Fibroblast of skin of back (primary cell): Measurements from ENCODE around the gene RPL12.

Source experiments
- DNase-seq: peaks from one replicate; pipeline ENCODE4 v3.0.0-alpha.2; 2013

The RPL12 gene

DNA sequence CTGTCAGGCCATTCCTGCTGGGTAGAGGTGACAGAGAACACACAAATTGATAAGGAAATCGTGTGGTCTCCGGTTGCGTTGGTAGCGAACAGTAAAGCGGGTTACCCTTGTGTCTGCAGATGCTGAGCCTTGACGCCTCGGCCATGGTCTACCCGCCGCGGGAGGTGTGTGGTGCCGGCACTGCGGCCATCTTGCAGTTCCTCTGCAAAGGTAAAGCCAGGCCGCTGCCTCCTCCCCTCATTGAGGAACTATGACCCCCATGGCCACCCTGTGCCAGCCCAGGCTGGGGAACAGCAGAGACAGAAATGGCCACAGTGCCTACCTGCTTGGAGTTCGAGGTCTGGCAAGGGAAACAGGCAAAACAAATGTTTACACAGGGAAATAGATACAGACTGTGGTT lies 16.4 kb upstream of the RPL12 start:
- no peak for DNase-seq

GRCh38 chr9:127466407-127466917 lies 15.3 kb upstream of the RPL12 start:
- DNase-seq, result peak; percentile 26

GRCh38 chr9:127463911-127464310 lies 12.7 kb upstream of the RPL12 start:
- no peak for DNase-seq

DNA sequence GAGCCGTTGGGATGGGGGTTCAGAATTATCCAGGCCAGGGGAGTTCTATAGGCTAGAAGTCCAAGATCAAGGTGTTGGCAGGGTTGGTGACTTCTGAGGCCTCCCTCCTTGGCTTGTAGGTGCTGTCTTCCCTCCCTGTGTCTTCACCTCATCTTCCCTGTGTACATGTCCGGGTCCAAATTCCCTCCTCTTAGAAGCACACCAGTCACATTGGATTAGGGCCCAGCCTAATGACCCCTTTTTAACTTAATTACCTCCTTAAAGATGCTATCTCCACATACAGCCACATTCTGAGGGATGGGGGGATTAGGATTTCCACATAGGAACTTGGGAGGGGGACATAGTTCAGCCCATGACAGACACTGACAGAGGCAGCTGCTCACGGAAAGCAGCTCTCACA lies 12.2 kb upstream of the RPL12 start:
- no peak for DNase-seq

GRCh38 chr9:127458921-127459320 lies 7.7 kb upstream of the RPL12 start:
- no peak for DNase-seq

DNA sequence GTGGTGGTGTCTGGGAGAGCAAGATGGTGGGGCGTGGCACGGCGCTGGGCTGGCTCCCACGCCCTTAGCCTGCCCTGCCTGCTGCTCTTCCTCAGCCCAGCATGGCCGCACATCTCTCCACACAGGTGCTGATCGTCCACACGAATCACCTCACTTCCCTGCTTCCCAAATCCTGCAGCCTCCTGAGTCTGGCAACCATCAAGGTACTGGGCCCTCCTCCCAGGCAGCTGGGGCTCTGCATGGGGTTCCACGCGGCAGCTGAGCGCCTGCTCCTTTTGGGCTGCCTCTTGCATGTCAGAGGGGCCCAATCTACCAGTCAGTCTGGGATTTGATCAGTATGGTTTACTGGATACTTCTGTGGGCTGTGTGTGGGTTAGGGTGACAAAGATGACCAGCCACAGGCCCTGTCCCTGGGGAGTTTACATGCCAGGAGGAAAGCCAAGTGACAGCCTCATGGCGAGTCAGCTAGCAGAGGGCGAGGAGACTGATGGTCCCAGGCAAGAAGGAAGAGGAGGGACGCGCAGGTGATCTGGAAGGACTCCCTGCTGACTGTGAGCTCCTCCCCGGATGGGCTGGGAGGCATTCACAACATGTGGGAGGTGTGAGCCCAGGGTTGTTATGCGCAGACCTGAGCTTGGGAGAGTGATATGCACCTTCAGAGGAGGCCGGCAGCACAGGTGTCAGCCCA lies 6.1 kb upstream of the RPL12 start:
- DNase-seq, result no peak

DNA sequence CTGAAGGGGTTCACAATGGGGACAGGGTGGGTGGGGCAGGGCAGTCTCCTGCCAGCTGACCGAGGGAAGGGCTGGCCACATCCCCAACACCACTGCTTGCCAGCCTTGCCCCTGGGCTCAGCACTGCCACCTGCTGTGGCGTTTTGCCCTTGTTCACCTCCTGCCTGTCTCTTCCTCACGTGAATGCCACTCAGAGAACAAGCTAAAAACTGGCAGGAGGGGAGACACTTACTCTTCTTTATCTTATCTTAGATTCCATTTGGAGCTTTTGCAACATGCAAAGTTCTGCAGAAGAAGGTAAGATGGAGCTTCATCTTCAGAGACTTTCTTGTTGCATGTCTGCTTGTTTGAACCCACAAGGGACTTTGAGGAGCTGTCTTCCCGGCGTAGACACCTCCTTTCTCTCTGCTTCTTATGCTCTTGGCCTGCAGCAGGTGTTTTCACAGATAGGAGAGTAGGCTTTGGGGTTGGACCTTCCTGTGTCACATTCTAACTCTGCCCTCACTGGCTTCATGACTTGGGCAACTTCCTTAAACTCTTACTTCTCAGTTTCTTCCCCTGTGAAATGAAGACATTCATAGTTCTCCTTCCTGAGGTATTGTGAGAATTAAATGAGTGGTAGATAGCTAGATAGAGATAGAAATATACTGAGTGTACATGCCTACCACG lies 4.3 kb upstream of the RPL12 start:
- DNase-seq, result no peak

DNA sequence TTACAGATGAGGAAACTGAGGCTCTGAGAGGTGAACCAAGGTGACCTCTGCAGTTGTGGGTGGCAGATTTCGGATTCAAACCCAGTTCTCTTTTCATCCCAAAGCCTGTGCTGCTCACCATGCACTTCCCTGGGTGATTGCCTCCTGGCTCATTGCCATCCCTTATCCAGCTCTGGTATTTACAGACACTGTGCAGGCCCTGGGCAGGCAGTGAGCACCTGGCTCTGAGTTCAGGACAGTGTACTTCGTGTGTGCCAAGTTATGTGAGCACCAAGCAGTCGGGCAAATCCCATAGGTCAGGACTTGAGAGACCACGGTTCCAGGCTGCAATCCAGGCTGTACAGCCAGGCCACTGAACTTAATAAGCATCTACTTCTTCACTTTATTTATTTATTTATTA lies 1.5 kb upstream of the RPL12 start:
- no peak for DNase-seq

GRCh38 chr9:127451858-127452656 lies 851 bp upstream of the RPL12 start:
- DNase-seq, result peak; percentile 53

- DNase-seq, result no peak
These were observed 327 bp upstream of the RPL12 start for GRCh38 chr9:127451608-127451857.

DNA sequence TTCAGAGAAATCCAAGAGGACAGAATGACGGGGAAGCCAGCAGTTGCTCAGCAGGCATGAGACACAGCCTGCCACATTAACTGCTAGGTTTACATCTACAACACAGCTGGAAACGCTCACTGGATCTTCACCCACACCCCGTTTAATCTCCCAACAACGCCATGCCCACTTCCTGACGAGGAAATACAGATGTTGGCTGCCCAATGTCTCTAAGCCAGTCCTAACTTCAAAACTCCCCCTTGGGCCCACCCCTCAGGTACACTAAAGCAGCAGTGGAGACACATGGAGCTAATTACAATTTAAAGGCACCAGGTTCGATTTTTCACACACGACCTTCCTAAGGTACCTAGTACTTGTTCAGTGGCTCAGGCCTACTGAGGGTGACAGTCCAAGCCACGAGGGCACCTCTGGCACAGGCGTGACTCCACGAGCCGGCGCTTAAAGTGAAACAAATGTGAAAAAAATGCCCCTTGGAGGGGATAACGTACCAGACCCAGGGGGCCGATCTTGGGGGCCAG lies 904 bp downstream of the RPL12 start:
- DNase-seq, result peak; percentile 25

- DNase-seq, result no peak
These were observed 1.8 kb downstream of the RPL12 start for GRCh38 chr9:127449332-127449966.

DNA sequence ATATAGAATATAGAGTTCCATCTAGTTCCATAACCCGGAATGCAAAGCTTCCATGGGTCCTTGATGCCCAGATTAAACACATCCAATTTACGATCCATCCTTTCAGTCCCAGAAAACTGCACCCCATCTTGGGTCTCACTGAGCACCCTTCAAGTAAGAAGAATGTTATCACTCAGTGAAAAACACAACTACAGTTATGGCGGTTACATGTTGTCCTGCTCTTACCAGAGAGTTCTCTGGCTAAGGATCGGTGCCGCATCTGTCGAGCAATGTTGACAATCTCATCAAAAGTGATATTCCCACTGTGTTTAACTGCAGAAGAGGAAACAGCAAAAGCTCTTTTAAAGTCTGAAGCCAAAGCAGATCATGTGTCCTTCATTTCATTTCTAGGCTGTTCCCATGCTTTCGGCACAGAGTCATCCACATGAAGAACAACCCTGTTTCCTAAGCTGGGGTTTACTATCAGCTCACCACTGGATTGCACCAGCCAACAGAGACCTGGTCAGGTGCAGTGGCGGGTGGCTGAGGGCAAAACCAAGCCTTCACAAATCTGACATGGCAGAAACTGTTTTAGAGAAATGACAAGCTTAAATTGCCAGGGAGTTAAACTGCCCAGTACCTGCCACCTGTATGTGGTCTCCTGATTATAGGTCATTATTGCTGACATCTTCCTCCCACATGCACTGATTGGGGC lies 2.9 kb downstream of the RPL12 start:
- DNase-seq, result no peak

- DNase-seq, result peak; percentile 44
These were observed 3.6 kb downstream of the RPL12 start for GRCh38 chr9:127447416-127448111.

DNA sequence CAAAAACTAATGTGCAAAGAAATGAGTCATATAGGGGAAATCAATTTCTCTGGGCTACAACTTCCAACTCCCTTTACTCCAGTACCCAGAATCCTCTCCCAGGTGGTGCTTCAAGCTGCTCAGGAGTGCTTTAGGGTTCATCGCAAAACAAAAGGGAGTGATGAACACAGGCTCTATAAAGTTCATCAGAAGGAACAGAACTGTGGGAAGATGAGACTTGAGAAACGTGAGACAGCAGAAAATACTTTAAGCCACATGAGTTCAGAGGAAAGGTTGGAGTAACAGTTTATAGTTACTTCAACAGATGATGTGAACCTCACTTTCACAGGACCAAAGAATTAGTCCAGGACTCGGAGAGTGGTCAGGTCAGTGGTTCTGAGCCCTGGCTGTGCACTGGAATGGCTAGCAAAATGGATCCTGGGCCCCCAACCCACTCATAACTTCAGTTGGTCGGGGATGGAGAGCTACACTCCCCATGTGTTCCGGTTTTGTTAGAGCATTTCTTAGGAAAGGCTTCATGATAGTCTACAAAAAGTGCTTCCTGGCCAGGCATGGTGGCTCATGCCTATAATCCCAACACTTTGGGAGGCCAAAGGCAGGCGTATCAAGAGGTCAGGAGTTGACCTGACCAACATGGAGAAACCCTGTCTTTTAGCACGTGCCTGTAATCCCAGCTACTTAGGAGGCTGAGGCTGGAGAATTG lies 4.3 kb downstream of the RPL12 start:
- no peak for DNase-seq

GRCh38 chr9:127445851-127446712 lies 5.1 kb downstream of the RPL12 start:
- no peak for DNase-seq

- DNase-seq, result no peak
These were observed 6.0 kb downstream of the RPL12 start for GRCh38 chr9:127444921-127445850.

GRCh38 chr9:127444283-127444920 lies 6.8 kb downstream of the RPL12 start:
- no peak for DNase-seq
